K562 (cell line): ENCODE results near the gene DNAJB1. TPM values are rescaled to one million over a fixed set of nuclear protein-coding genes. Genes with fewer than 3 reads are reported as not detected.

Experiments
- GABPB1 ChIP-seq: sonication (generic); formaldehyde crosslinking; IDR thresholded peaks from 2 replicates; pipeline ENCODE4 v1.8.0; 2022; ENCODE audit warnings: mild to moderate bottlenecking, missing genetic modification reagents
- HNRNPK ChIP-seq: fragments of 200-400 bp; formaldehyde crosslinking; IDR thresholded peaks from one replicate; pipeline ENCODE4 v1.6.1; 2018; ENCODE audit warnings: mild to moderate bottlenecking, low read depth, low read length; ENCODE audit not compliant: poor library complexity, severe bottlenecking
- MEIS2 ChIP-seq: fragments of 450-650 bp; IDR thresholded peaks from 2 replicates; pipeline ENCODE4 v1.6.1; 2014; ENCODE audit warnings: mild to moderate bottlenecking; ENCODE audit not compliant: partially characterized antibody
- NCOR1 ChIP-seq: fragments of 450-650 bp; IDR thresholded peaks from 2 replicates; pipeline ENCODE4 v1.6.1; 2016; ENCODE audit warnings: mild to moderate bottlenecking, moderate library complexity
- POLR2AphosphoS5 ChIP-seq: IDR thresholded peaks from 2 replicates; pipeline ENCODE4 v1.6.1; 2011; ENCODE audit warnings: mild to moderate bottlenecking, low read depth, low read length, moderate library complexity; ENCODE audit not compliant: control insufficient read depth, insufficient read depth
- PTBP1 ChIP-seq: fragments of 200-400 bp; formaldehyde crosslinking; IDR thresholded peaks from 2 replicates; pipeline ENCODE4 v1.6.1; 2017; ENCODE audit warnings: low read depth, low read length
- RNF2 ChIP-seq: sonication (generic); IDR thresholded peaks from 2 replicates; pipeline ENCODE4 v1.6.1; 2016
- SFPQ ChIP-seq: fragments of 200-400 bp; formaldehyde crosslinking; IDR thresholded peaks from 2 replicates; pipeline ENCODE4 v1.6.1; 2017; ENCODE audit warnings: mild to moderate bottlenecking, low read depth, low read length, moderate library complexity
- THAP12 ChIP-seq: fragments of 250-450 bp; sonication (Bioruptor Pico); IDR thresholded peaks from 2 replicates; pipeline ENCODE4 v1.9.0; 2021; ENCODE audit warnings: mild to moderate bottlenecking, inconsistent platforms
- ZKSCAN3 ChIP-seq: fragments of 250-450 bp; sonication (Bioruptor Pico); IDR thresholded peaks from 2 replicates; pipeline ENCODE4 v1.4.0; 2020
- ZNF318 ChIP-seq, 2 experiments: fragments of 450-650 bp; IDR thresholded peaks; 2 replicates each; pipeline ENCODE4 v1.6.1; 2016; ENCODE audit warnings: mild to moderate bottlenecking in 2 of 2, borderline replicate concordance in 1 of 2, low read depth in 1 of 2, moderate library complexity in 1 of 2
- polyA plus RNA-seq, 8 experiments: library from polyadenylated mRNA; depleted of rRNA in 4 of 8; stranded (reverse) in 5 of 8; unstranded in 3 of 8; fragments of >200 nt; fragmentation: Nextera tagmentation in 2 of 8; fragmentation: Illumina TruSeq in 1 of 8; extraction: Ambion mirVana in 2 of 8; extraction: Trizol in 1 of 8; gene quantifications; 2 replicates each; pipeline versions ENCODE4 v1.2.1 to v1.2.3, GENCODE V29; 2011 to 2014; ENCODE audit warnings: inconsistent platforms in 1 of 8, missing spikeins in 1 of 8
- total RNA-seq, 7 experiments: library from RNA; depleted of rRNA in 6 of 7; stranded (reverse); fragments of >200 nt in 6 of 7; fragmentation: Illumina TruSeq in 2 of 7; extraction: Trizol in 2 of 7; gene quantifications; 2 replicates each; pipeline versions ENCODE4 v1.2.1 to v1.2.3, GENCODE V29; 2011 to 2021; ENCODE audit warnings: low replicate concordance in 1 of 7

The DNAJB1 gene
- total and polyA plus RNA-seq, 9 of the 15 experiments (the other 6 are each of a cell fraction or from before 2014, with no cell fraction given): 13.2 to 113 (median 62.1) TPM

GRCh38 chr19:14529254-14530004 is 11.2 kb upstream of the DNAJB1 start, which contains the start of gene TECR (continued):
- TF ChIP-seq MEIS2 (peak; percentile 92), HNRNPK (no peak), ZKSCAN3 (no peak), NCOR1 (no peak), RNF2 (peak; percentile 59; the same call in 1 of the 2 replicates), GABPB1 (CRISPR knock-in tag) (peak; percentile 15; the same call in 1 of the 2 replicates), THAP12 (CRISPR knock-in tag) (peak; percentile 81), PTBP1 (no peak), POLR2AphosphoS5 (peak; percentile 90), SFPQ (no peak), ZNF318 (IDR thresholded peaks at IDR 0.05; ENCODE audit: borderline replicate concordance in 1 of 2, low read depth in 1 of 2) (no peak)
